ENCODE measurements around the gene ARHGAP42. TPM values are rescaled to one million over a fixed set of nuclear protein-coding genes. Genes with fewer than 3 reads are reported as not detected.

The ARHGAP42 gene
- total and polyA plus RNA-seq, 4 donors, result 3.8 to 17.2 (median 12.0) TPM

- no peak overlapping the region for H3K9ac ChIP-seq (ENCODE audit: low read depth in 1 of 2, low read length in 2 of 2)
- no peak for DNase-seq (ENCODE audit: low spot score)
- no peaks in the 10 kb centered on the region for H3K9me3 ChIP-seq (ENCODE audit: control insufficient read depth in 4 of 4, low read length in 3 of 4)
- no peak overlapping the region for H3K27ac ChIP-seq (ENCODE audit: low read depth in 1 of 2, low read length in 2 of 2)
- H3K36me3 ChIP-seq (ENCODE audit: control insufficient read depth in 4 of 4, insufficient read depth in 3 of 4, low read depth in 1 of 4, low read length in 3 of 4), result peaks cover 0 to 2% (median 0%) of the 10 kb centered on the region in 4 donors
- no peak overlapping the region for H3K4me3 ChIP-seq (ENCODE audit: low read depth in 1 of 3, low read length in 3 of 3)
- TF ChIP-seq HNF4G (IDR thresholded peaks at IDR 0.05) (no peak), FOXA1 (IDR thresholded peaks at IDR 0.05) (no peak), RXRA (IDR thresholded peaks at IDR 0.05) (no peak), CTCF (IDR thresholded peaks at IDR 0.05; ENCODE audit: low read depth, low read length, missing input control) (no peak), FOXA2 (IDR thresholded peaks at IDR 0.05) (no peak), RAD21 (IDR thresholded peaks at IDR 0.05) (no peak), JUND (IDR thresholded peaks at IDR 0.05) (no peak), TAF1 (conservative IDR thresholded peaks at IDR 0.05) (no peak), NR2F2 (IDR thresholded peaks at IDR 0.05) (no peak), SP1 (IDR thresholded peaks at IDR 0.05) (no peak), HNF4A (conservative IDR thresholded peaks at IDR 0.05) (no peak), MAX (IDR thresholded peaks at IDR 0.05) (no peak), GABPA (IDR thresholded peaks at IDR 0.05 in 1 of 2, conservative IDR thresholded peaks at IDR 0.05 in 1 of 2) (no peak), ATF3 (IDR thresholded peaks at IDR 0.05) (no peak), EGR1 (IDR thresholded peaks at IDR 0.05; ENCODE audit: low read depth in 2 of 2) (no peak), ZBTB33 (IDR thresholded peaks at IDR 0.05) (no peak), REST (IDR thresholded peaks at IDR 0.05) (no peak), YY1 (IDR thresholded peaks at IDR 0.05) (no peak)
- 97% methylated on average over 2 of the region's 2 CpGs for WGBS
- peaks cover 0 to 1% (median 0%) of the 10 kb centered on the region in 4 donors for H3K4me1 ChIP-seq (ENCODE audit: control insufficient read depth in 4 of 4, insufficient read depth in 4 of 4, low read length in 3 of 4)
- no peaks in the 10 kb centered on the region for H3K27me3 ChIP-seq (ENCODE audit: control insufficient read depth in 4 of 4, insufficient read depth in 4 of 4, low read length in 3 of 4)
These were observed 307.9 kb downstream of the ARHGAP42 start for GRCh38 chr11:100994966-100995365.

Measured in liver (tissue), 9 donors.